K562 (cell line): ENCODE data around the gene ZBTB26. TPM values are rescaled to one million over a fixed set of nuclear protein-coding genes. Genes with fewer than 3 reads are reported as not detected.

Experiments used
- ERF ChIP-seq: fragments of 450-650 bp; formaldehyde crosslinking; IDR thresholded peaks from 2 replicates; pipeline ENCODE4 v1.4.0; 2020; ENCODE audit warnings: mild to moderate bottlenecking, mixed read lengths
- POLR2AphosphoS2 ChIP-seq: IDR thresholded peaks from 2 replicates; pipeline ENCODE4 v1.6.1; 2012; ENCODE audit warnings: low read length, improper control_type of control experiment
- SRF ChIP-seq, 2 experiments: fragments of 250-450, 450-650 bp in 1 of 2; sonication (Bioruptor Pico) in 1 of 2; sonication (generic) in 1 of 2; formaldehyde crosslinking; IDR thresholded peaks; 2 replicates each; pipeline versions ENCODE4 v1.5.0 to v1.5.1; 2020 to 2022; ENCODE audit warnings: mild to moderate bottlenecking in 1 of 2, missing genetic modification reagents in 1 of 2
- TBP ChIP-seq: optimal IDR thresholded peaks from 2 replicates; pipeline ENCODE3; 2011; ENCODE audit warnings: low read depth, low read length, improper control_type of control experiment
- ZNF444 ChIP-seq: fragments of 250-450 bp; sonication (Bioruptor Pico); IDR thresholded peaks from 2 replicates; pipeline ENCODE4 v1.4.0; 2020; ENCODE audit warnings: mild to moderate bottlenecking, moderate library complexity
- polyA plus RNA-seq, 8 experiments: library from polyadenylated mRNA; depleted of rRNA in 4 of 8; stranded (reverse) in 5 of 8; unstranded in 3 of 8; fragments of >200 nt; fragmentation: Nextera tagmentation in 2 of 8; fragmentation: Illumina TruSeq in 1 of 8; extraction: Ambion mirVana in 2 of 8; extraction: Trizol in 1 of 8; gene quantifications; 2 replicates each; pipeline versions ENCODE4 v1.2.1 to v1.2.3, GENCODE V29; 2011 to 2014; ENCODE audit warnings: inconsistent platforms in 1 of 8, missing spikeins in 1 of 8
- total RNA-seq, 7 experiments: library from RNA; depleted of rRNA in 6 of 7; stranded (reverse); fragments of >200 nt in 6 of 7; fragmentation: Illumina TruSeq in 2 of 7; extraction: Trizol in 2 of 7; gene quantifications; 2 replicates each; pipeline versions ENCODE4 v1.2.1 to v1.2.3, GENCODE V29; 2011 to 2021; ENCODE audit warnings: low replicate concordance in 1 of 7
- TF ChIP-seq, protein P1 (sequence below), 2 experiments: fragments of 450-650 bp; formaldehyde crosslinking in 1 of 2; IDR thresholded peaks; 2 replicates each; pipeline versions ENCODE4 v1.4.0 to v1.6.1; 2014 to 2020; ENCODE audit warnings: mild to moderate bottlenecking in 2 of 2, borderline replicate concordance in 1 of 2, low read depth in 1 of 2
- TF ChIP-seq, protein P2 (sequence below): fragments of 200-800 bp; sonication (Bioruptor generic); IDR thresholded peaks from 2 replicates; pipeline ENCODE4 v1.6.1; 2017; ENCODE audit warnings: missing genetic modification characterization, missing compliant biosample characterization
- TF ChIP-seq, protein P3 (sequence below): fragments of 250-450 bp; sonication (Bioruptor Pico); IDR thresholded peaks from 2 replicates; pipeline ENCODE4 v1.8.0; 2021; ENCODE audit warnings: mild to moderate bottlenecking, moderate library complexity
- TF ChIP-seq, protein P4 (sequence below): fragments of 200-800 bp; sonication (Bioruptor generic); IDR thresholded peaks from 2 replicates; pipeline ENCODE4 v1.6.1; 2016; ENCODE audit warnings: missing genetic modification characterization, missing compliant biosample characterization

Gene ZBTB26
- total and polyA plus RNA-seq, 9 of the 15 experiments (the other 6 are each of a cell fraction or from before 2014, with no cell fraction given): 2.4 to 20.7 (median 5.0) TPM

DNA sequence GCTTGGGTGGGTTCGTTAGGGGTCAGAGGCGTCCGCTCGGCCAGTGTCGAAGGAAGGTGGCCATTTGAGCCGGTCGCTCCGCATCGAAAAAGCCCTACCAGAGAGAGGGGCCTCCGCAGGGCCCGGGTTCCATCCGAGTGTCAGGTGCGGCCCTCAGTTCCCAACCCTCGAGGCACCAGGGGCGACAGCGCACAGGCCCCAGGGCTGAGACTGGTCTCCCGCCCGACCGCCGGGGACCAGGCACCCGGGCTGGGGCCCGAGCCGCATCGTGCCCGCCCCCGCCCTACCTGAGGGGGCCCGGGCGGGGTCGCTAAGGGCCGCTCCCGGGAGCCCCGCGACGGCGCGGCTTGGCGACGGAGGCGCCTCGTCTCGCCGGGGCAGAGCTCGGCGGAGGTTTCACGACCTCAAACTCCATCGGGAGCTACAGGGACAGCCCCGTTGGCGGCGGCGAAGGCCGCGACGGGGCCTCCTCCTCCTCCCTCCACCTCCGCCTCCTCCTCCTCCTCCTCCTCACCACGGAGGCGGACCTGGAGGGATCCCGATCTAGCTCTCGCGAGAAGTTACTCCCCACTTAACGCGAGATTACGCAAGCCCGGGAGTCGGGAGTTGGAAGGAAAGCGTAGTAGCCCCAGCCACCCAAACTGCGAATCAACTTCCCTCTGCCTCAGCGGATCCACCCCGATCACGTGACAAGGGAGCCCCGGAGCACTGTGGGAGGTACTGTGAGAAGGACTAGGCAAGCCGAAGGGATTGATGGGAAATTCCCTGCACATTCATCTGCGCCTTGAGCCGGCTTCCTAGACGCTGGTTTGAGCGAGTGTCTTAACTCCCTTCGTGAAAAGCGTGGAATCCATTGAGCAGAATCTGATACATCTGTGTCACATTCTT is 26.2 kb downstream of the ZBTB26 start, which contains the start of gene RC3H2 (continued):
- TF ChIP-seq, protein P1, sequence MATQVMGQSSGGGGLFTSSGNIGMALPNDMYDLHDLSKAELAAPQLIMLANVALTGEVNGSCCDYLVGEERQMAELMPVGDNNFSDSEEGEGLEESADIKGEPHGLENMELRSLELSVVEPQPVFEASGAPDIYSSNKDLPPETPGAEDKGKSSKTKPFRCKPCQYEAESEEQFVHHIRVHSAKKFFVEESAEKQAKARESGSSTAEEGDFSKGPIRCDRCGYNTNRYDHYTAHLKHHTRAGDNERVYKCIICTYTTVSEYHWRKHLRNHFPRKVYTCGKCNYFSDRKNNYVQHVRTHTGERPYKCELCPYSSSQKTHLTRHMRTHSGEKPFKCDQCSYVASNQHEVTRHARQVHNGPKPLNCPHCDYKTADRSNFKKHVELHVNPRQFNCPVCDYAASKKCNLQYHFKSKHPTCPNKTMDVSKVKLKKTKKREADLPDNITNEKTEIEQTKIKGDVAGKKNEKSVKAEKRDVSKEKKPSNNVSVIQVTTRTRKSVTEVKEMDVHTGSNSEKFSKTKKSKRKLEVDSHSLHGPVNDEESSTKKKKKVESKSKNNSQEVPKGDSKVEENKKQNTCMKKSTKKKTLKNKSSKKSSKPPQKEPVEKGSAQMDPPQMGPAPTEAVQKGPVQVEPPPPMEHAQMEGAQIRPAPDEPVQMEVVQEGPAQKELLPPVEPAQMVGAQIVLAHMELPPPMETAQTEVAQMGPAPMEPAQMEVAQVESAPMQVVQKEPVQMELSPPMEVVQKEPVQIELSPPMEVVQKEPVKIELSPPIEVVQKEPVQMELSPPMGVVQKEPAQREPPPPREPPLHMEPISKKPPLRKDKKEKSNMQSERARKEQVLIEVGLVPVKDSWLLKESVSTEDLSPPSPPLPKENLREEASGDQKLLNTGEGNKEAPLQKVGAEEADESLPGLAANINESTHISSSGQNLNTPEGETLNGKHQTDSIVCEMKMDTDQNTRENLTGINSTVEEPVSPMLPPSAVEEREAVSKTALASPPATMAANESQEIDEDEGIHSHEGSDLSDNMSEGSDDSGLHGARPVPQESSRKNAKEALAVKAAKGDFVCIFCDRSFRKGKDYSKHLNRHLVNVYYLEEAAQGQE (IDR thresholded peaks at IDR 0.05; ENCODE audit: borderline replicate concordance): peak; percentile 85
- TF ChIP-seq, protein P1 (CRISPR knock-in tag; IDR thresholded peaks at IDR 0.05; ENCODE audit: low read depth): peak; percentile 68; the same call in 1 of the 2 replicates
- TF ChIP-seq, protein P2, sequence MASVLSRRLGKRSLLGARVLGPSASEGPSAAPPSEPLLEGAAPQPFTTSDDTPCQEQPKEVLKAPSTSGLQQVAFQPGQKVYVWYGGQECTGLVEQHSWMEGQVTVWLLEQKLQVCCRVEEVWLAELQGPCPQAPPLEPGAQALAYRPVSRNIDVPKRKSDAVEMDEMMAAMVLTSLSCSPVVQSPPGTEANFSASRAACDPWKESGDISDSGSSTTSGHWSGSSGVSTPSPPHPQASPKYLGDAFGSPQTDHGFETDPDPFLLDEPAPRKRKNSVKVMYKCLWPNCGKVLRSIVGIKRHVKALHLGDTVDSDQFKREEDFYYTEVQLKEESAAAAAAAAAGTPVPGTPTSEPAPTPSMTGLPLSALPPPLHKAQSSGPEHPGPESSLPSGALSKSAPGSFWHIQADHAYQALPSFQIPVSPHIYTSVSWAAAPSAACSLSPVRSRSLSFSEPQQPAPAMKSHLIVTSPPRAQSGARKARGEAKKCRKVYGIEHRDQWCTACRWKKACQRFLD (CRISPR knock-in tag): peak; percentile 82
- TF ChIP-seq TBP: peak; percentile 73
- TF ChIP-seq, protein P3, sequence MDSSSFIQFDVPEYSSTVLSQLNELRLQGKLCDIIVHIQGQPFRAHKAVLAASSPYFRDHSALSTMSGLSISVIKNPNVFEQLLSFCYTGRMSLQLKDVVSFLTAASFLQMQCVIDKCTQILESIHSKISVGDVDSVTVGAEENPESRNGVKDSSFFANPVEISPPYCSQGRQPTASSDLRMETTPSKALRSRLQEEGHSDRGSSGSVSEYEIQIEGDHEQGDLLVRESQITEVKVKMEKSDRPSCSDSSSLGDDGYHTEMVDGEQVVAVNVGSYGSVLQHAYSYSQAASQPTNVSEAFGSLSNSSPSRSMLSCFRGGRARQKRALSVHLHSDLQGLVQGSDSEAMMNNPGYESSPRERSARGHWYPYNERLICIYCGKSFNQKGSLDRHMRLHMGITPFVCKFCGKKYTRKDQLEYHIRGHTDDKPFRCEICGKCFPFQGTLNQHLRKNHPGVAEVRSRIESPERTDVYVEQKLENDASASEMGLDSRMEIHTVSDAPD: no peak
- no peak for TF ChIP-seq ZNF444 (CRISPR knock-in tag)
- no peak for TF ChIP-seq SRF (CRISPR knock-in tag; IDR thresholded peaks at IDR 0.05)
- peak; percentile 52; the same call in 1 of the 2 replicates for TF ChIP-seq ERF (CRISPR knock-in tag)
- TF ChIP-seq, protein P4, sequence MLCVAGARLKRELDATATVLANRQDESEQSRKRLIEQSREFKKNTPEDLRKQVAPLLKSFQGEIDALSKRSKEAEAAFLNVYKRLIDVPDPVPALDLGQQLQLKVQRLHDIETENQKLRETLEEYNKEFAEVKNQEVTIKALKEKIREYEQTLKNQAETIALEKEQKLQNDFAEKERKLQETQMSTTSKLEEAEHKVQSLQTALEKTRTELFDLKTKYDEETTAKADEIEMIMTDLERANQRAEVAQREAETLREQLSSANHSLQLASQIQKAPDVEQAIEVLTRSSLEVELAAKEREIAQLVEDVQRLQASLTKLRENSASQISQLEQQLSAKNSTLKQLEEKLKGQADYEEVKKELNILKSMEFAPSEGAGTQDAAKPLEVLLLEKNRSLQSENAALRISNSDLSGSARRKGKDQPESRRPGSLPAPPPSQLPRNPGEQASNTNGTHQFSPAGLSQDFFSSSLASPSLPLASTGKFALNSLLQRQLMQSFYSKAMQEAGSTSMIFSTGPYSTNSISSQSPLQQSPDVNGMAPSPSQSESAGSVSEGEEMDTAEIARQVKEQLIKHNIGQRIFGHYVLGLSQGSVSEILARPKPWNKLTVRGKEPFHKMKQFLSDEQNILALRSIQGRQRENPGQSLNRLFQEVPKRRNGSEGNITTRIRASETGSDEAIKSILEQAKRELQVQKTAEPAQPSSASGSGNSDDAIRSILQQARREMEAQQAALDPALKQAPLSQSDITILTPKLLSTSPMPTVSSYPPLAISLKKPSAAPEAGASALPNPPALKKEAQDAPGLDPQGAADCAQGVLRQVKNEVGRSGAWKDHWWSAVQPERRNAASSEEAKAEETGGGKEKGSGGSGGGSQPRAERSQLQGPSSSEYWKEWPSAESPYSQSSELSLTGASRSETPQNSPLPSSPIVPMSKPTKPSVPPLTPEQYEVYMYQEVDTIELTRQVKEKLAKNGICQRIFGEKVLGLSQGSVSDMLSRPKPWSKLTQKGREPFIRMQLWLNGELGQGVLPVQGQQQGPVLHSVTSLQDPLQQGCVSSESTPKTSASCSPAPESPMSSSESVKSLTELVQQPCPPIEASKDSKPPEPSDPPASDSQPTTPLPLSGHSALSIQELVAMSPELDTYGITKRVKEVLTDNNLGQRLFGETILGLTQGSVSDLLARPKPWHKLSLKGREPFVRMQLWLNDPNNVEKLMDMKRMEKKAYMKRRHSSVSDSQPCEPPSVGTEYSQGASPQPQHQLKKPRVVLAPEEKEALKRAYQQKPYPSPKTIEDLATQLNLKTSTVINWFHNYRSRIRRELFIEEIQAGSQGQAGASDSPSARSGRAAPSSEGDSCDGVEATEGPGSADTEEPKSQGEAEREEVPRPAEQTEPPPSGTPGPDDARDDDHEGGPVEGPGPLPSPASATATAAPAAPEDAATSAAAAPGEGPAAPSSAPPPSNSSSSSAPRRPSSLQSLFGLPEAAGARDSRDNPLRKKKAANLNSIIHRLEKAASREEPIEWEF (CRISPR knock-in tag): no peak
- TF ChIP-seq POLR2AphosphoS2: no peak
